Heart left ventricle (tissue), 16 donors: ENCODE measurements around the gene KCTD7. TPM values are rescaled to one million over a fixed set of nuclear protein-coding genes. Genes with fewer than 3 reads are reported as not detected.
"Not testable (repeated sequence)": the region's sequence is repeated elsewhere in the genome, so short reads cannot be mapped to it uniquely, and the experiment has no call there.

Experiments
- ATAC-seq, 4 donors: fragments of 200-7000 bp; cut with Tn5 transposase; one replicate each; pipeline ENCODE4 v1.9.1; 2020 to 2022; ENCODE audit warnings: moderate library complexity in 4 of 4, mild to moderate bottlenecking in 3 of 4, moderate number of reproducible peaks in 1 of 4
- DNase-seq, 5 donors: peaks; one replicate each; pipeline ENCODE4 v3.0.0-alpha.2; 2020
- H3K27ac ChIP-seq, 12 donors: fragments of 200-600 bp; sonication (generic) in 4 of 12; one replicate each; pipeline versions ENCODE4 v1.5.0 to v1.8.0; 2016 to 2022; ENCODE audit warnings: mild to moderate bottlenecking in 2 of 12
- H3K27me3 ChIP-seq, 9 donors: fragments of 200-600 bp; sonication (generic) in 2 of 9; one replicate each; pipeline versions ENCODE4 v1.5.1 to v1.8.0; 2016 to 2022; ENCODE audit warnings: mild to moderate bottlenecking in 3 of 9
- H3K36me3 ChIP-seq, 9 donors: fragments of 200-600 bp; sonication (generic) in 2 of 9; one replicate each; pipeline versions ENCODE4 v1.5.0 to v1.8.0; 2018 to 2022; ENCODE audit warnings: mild to moderate bottlenecking in 2 of 9
- H3K4me1 ChIP-seq, 12 donors: fragments of 200-600 bp; sonication (generic) in 4 of 12; one replicate each; pipeline versions ENCODE4 v1.5.0 to v1.8.0; 2016 to 2022; ENCODE audit warnings: mild to moderate bottlenecking in 3 of 12
- H3K4me3 ChIP-seq, 12 donors: fragments of 200-600 bp; sonication (generic) in 4 of 12; one replicate each; pipeline versions ENCODE4 v1.5.0 to v1.8.0; 2017 to 2022; ENCODE audit warnings: mild to moderate bottlenecking in 9 of 12, moderate library complexity in 4 of 12
- H3K9me3 ChIP-seq, 12 donors: fragments of 200-600 bp; sonication (generic) in 4 of 12; one replicate each; pipeline versions ENCODE4 v1.5.0 to v1.8.0; 2016 to 2022; ENCODE audit warnings: mild to moderate bottlenecking in 1 of 12
- POLR2A ChIP-seq, 2 donors: fragments of 450-650 bp; IDR thresholded peaks; one replicate each; pipeline ENCODE4 v1.6.1; 2017; ENCODE audit warnings: antibody characterized with exemption in 2 of 2, mild to moderate bottlenecking in 2 of 2, moderate library complexity in 2 of 2
- WGBS, 4 donors: extraction: QIAGEN DNeasy Blood & Tissue Kit in 2 of 4; methylation state at CpG; one replicate each; pipeline versions ENCODE4 v1.1.5 to v1.1.7; 2013 to 2018; 5-methylcytosine and 5-hydroxymethylcytosine counted together
- intact Hi-C, 10 donors: fragments of 100-400 bp; cut with DNase I; formaldehyde crosslinking; loops; one replicate each; pipeline versions ENCODE4 v1.11.1 to v1.14.2; 2022
- polyA plus RNA-seq, 2 donors: library from polyadenylated mRNA; stranded (reverse); fragments of 200-250 nt; gene quantifications; one replicate each; pipeline ENCODE4 v1.2.3, GENCODE V29; 2013
- total RNA-seq, 9 donors: library from RNA; depleted of rRNA in 2 of 9; stranded (reverse); fragments of >200 nt in 2 of 9; fragmentation: NEBNext Ultra II Directional in 3 of 9; extraction: Animal tissue kit (Norgen Biotek cat#: 25700) in 3 of 9; gene quantifications; one replicate each; pipeline versions ENCODE4 v1.1.0 to v1.2.4, GENCODE V29; 2016 to 2023
- TF ChIP-seq, protein P1 (sequence below), 12 donors: fragments of 200-600 bp; sonication (generic) in 4 of 12; IDR thresholded peaks; one replicate each; pipeline versions ENCODE4 v1.5.0 to v1.8.0; 2018 to 2022; ENCODE audit warnings: antibody characterized with exemption in 12 of 12, mild to moderate bottlenecking in 5 of 12
- donor health status: ischemic (EF 13 %, LVEDD 7.1; RV severe dilation, severe dysfunction).
- donor health status: healthy with polysubstance abuse.
- donor health status: DM: no; HTN: yes; CAD: no.
- donor health status: DM: no; HTN: no; CAD: no.
- donor health status: ischemic (EF 25% LVEDD 6.9; RV normal size, moderate dysfunction).
- donor health status: ischemic (EF 25% LVEDD 5.7; RV mildly dilated, moderate dysfunction).
- donor health status: healthy.
- donor health status: DM: yes; HTN: yes; CAD: no.
- donor health status: ischemic (EF 35%, LVEDD 5.7; RV mildly dilated, moderate dysfunction).
- donor health status: nonischemic (EF 11% LVEDD 7.7; RV severe dilation, severe dysfunction).
- donor health status: DM: yes; HTN: yes; CAD: no.
- donor health status: PGD.
- donor health status: ischemic (EF 29% LVEDD 5.4; RV normal size, mild dysfunction).
- donor health status: nonischemic (EF 23%, LVEDD 6.1; RV moderate dilation, normal function).

Gene KCTD7
- total and polyA plus RNA-seq, 11 donors = 4.1 to 13.9 (median 11.0) TPM

DNA sequence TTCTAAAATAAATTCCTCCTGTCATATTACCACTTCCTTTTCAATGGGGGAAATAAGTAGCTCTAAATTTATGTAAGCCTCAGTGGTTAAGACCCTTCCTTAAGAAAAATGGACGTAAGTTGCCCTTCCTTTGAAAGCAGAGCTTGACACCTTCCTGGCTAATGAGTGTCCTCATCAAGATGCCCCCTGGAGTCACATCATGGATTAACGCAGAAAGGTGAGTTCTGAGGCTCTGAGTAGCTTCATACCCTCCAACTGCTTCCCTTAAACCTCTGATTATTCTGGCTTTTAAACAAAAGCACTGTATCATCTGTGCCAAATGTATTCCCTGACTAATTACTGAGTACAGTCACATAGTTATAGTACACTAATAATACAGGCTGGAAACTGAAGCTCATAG lies 14.7 kb downstream of the KCTD7 start:
- WGBS, 4 donors = 70 to 85% (median 85%) methylated on average over 2 of the region's 2 CpGs
- DNase-seq (no peak), ATAC-seq (no peak)
- H3K27me3 ChIP-seq = no peaks in the 10 kb centered on the region
- H3K4me3 ChIP-seq = no peak overlapping the region
- TF ChIP-seq POLR2A (IDR thresholded peaks at IDR 0.05) = no peak
- TF ChIP-seq, protein P1, sequence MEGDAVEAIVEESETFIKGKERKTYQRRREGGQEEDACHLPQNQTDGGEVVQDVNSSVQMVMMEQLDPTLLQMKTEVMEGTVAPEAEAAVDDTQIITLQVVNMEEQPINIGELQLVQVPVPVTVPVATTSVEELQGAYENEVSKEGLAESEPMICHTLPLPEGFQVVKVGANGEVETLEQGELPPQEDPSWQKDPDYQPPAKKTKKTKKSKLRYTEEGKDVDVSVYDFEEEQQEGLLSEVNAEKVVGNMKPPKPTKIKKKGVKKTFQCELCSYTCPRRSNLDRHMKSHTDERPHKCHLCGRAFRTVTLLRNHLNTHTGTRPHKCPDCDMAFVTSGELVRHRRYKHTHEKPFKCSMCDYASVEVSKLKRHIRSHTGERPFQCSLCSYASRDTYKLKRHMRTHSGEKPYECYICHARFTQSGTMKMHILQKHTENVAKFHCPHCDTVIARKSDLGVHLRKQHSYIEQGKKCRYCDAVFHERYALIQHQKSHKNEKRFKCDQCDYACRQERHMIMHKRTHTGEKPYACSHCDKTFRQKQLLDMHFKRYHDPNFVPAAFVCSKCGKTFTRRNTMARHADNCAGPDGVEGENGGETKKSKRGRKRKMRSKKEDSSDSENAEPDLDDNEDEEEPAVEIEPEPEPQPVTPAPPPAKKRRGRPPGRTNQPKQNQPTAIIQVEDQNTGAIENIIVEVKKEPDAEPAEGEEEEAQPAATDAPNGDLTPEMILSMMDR (IDR thresholded peaks at IDR 0.05) = no peak
- no peaks in the 10 kb centered on the region for H3K9me3 ChIP-seq
- peaks cover 0 to 90% (median 78%) of the 10 kb centered on the region in 9 donors for H3K36me3 ChIP-seq
- no peak overlapping the region for H3K27ac ChIP-seq
- peaks cover 0 to 10% (median 0%) of the 10 kb centered on the region in 12 donors for H3K4me1 ChIP-seq
- intact Hi-C loops = no loop called here

DNA sequence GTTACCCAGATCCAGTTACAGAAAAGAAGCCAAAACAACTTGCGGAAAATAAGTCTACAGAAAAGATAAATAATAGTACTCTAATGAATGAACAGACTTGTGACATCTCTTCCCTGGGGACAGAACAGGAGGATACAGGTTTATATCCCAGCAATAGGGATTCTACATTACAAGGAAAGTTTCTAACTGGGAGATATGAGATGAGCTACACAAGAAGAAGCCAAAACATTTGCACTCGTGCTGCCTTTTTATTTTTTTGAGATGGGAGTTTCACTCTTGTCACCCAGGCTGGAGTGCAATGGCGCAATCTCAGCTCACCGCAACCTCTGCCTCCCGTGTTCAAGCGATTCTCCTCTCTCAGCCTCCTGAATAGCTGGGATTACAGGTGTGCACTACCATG lies 22.3 kb downstream of the KCTD7 start:
- not testable (repeated sequence) for DNase-seq, ATAC-seq
- 80 to 91% (median 82%) methylated on average over 6 of the region's 6 CpGs for whole genome bisulfite sequencing, 4 donors

DNA sequence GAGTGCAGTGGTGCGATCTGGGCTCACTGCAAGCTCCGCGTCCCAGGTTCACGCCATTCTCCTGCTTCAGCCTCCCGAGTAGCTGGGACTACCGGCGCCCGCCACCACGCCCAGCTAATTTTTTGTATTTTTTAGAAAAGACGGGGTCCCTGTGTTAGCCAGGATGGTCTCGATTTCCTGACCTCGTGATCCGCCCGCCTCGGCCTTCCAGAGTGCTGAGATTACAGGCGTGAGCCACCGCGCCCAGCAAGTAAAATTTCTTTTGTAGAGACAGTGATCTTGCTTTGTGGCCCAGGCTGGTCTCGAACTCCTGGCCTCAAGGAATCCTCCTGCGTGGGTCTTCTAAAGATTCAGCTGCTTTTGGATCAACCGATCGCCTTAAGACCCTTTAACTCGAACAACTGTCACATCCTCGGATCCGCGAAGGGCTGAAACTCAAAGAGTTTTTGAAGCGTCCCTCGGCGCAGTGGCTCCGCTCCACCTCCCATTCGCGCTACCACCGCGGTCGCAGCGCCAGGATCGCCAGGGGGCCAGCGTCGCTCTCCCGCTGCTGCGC lies 25.1 kb downstream of the KCTD7 start:
- peak overlapping the region; percentile 53 to 98 (median 78) for H3K4me3 ChIP-seq
- TF ChIP-seq, protein P1 (IDR thresholded peaks at IDR 0.05) = peak in 8 of 12 donors; percentile 14 to 52 (median 37)
- ATAC-seq, H3K27me3 ChIP-seq, H3K9me3 ChIP-seq, DNase-seq, H3K36me3 ChIP-seq: not testable (repeated sequence)
- peak overlapping the region; percentile 90 to 100 (median 98) for H3K27ac ChIP-seq
- intact Hi-C loops = loop anchor here in 5 of 10 donors (1.0 to 10.0 kb wide), 5 partner anchors 25 to 341 kb away; partner anchors contain the start of genes KCTD7 (in 4 of the 5), RABGEF1 (in 1 of the 5), SBDS (in 1 of the 5) and TYW1 (in 1 of the 5)
- 8 to 11% (median 9%) methylated on average over 32 to 41 of the region's 41 CpGs for WGBS, 4 donors
- H3K4me1 ChIP-seq = peaks cover 0 to 23% (median 11%) of the 10 kb centered on the region in 12 donors

More for the DNA sequence above, 22.3 kb downstream of the KCTD7 start:
- not testable (repeated sequence) for H3K9me3 ChIP-seq, H3K27me3 ChIP-seq, H3K4me3 ChIP-seq, H3K27ac ChIP-seq
- Histone ChIP-seq H3K36me3 (peaks cover 0 to 16% (median 6%) of the 10 kb centered on the region in 9 donors), H3K4me1 (peaks cover 0 to 20% (median 10%) of the 10 kb centered on the region in 12 donors)
- intact Hi-C loops = loop anchor here in 2 of 10 donors (10.0 kb wide), 2 partner anchors 194 to 344 kb away; partner anchors contain the start of genes SBDS (in 1 of the 2) and TYW1 (in 1 of the 2)

DNA sequence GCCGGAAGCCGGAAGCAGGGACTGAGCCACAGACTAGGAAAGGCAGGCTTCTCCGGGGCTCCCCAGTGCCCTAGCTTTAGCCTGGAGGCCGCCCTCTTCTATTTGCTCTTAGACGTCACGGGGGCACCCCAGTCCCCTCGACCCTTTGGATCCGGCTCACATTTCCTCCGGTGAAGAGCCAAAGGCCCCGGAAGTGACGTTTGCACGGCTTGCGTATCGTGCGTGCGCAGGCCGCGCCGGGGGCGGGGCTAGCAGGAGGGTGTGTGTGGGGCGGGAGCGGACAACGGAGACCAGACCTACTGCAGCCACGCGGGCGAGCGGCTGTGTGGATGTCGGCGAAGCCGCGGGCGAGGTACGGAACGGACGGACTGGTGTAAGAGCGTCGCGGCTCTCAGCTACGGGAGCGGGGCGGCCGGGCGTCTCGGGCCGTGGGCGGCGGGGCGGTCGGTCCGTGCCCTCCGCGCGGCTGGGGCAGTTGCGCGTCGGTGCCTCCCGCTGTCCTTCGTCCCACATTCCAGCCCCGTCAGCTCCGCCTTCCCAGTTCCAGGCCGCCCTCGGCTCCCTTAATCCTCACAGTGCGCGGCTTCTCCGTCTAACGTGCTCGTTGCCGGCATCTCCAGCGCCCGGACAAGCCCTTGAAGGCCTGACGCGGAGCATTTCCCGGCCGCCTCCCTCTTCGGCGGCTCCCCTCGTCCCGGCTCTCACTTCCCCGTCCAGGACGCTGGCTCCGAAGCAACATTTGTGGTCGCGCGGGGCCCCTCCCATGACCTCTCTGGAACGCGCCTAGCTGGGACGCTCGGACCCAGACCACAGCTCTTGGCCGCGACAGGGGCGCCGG lies 25.8 kb downstream of the KCTD7 start:
- 0 to 1% (median 0%) methylated on average over 61 to 92 of the region's 92 CpGs for WGBS, 4 donors
- H3K27ac ChIP-seq = peak overlapping the region; percentile 90 to 100 (median 98)
- DNase-seq (peak; percentile 97 to 99 (median 98)), ATAC-seq (peak; percentile 98 to 99 (median 98))
- no peaks in the 10 kb centered on the region for H3K36me3 ChIP-seq
- intact Hi-C loops = loop anchor here in 5 of 10 donors (1.0 to 10.0 kb wide), 5 partner anchors 26 to 340 kb away; partner anchors contain the start of genes KCTD7 (in 4 of the 5), RABGEF1 (in 1 of the 5), SBDS (in 1 of the 5) and TYW1 (in 1 of the 5)
- peak overlapping the region; percentile 53 to 98 (median 78) for H3K4me3 ChIP-seq
- TF ChIP-seq, protein P1 (IDR thresholded peaks at IDR 0.05) = peak in 1 of 12 donors; percentile 1
- TF ChIP-seq POLR2A (IDR thresholded peaks at IDR 0.05) = peak; percentile 69 to 97
- no peaks in the 10 kb centered on the region for H3K9me3 ChIP-seq
- no peaks in the 10 kb centered on the region for H3K27me3 ChIP-seq
- peaks cover 0 to 23% (median 11%) of the 10 kb centered on the region in 12 donors for H3K4me1 ChIP-seq

DNA sequence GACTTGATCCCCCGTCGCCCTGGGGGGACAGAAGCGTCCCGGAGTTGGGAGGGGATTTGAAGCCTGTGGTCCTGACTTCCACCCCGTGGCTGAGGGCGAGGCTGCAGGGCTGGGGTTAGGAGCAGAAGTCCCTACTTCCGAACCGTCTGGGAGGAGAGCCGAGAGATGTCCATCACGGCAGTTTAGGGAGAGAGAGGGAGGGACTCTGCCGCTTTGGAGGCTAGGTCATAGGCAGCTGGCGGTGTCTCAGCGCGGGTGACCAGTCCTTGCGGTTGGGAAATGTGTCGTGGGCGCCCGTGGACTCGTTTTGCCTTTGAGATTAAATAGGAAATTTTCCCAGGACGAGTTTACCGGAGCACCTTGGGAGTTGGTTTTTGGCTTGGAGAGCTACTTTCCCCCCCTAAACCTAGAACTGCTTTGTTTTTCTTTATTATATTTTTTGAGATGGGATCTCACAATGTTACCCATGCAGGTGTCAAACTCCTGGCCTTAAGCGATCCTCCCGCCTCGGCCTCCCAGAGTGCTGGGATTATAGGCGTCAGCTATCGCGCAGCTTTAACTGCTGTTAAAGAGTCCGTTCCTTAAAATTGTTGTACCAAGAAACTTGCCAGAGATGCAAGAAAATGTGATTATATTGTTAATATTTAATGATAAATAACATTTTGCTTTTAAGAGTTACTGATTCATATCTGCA lies 26.6 kb downstream of the KCTD7 start:
- H3K9me3 ChIP-seq, H3K27me3 ChIP-seq, H3K36me3 ChIP-seq: not testable (repeated sequence)
- peaks cover 0 to 23% (median 11%) of the 10 kb centered on the region in 12 donors for H3K4me1 ChIP-seq
- H3K27ac ChIP-seq = peak overlapping the region; percentile 90 to 100 (median 98)
- DNase-seq = peak in 4 of 5 donors; percentile 47 to 71 (median 61)
- H3K4me3 ChIP-seq = peak overlapping the region; percentile 53 to 98 (median 78)
- peak; percentile 14 to 79 (median 66) for ATAC-seq
- WGBS, 4 donors = 12 to 21% (median 14%) methylated on average over 17 to 28 of the region's 28 CpGs
- intact Hi-C loops = loop anchor here in 4 of 10 donors (2.0 to 10.0 kb wide), 3 partner anchors 26 to 340 kb away; partner anchors contain the start of genes KCTD7 (in 3 of the 4), SBDS (in 1 of the 4) and TYW1 (in 1 of the 4)

DNA sequence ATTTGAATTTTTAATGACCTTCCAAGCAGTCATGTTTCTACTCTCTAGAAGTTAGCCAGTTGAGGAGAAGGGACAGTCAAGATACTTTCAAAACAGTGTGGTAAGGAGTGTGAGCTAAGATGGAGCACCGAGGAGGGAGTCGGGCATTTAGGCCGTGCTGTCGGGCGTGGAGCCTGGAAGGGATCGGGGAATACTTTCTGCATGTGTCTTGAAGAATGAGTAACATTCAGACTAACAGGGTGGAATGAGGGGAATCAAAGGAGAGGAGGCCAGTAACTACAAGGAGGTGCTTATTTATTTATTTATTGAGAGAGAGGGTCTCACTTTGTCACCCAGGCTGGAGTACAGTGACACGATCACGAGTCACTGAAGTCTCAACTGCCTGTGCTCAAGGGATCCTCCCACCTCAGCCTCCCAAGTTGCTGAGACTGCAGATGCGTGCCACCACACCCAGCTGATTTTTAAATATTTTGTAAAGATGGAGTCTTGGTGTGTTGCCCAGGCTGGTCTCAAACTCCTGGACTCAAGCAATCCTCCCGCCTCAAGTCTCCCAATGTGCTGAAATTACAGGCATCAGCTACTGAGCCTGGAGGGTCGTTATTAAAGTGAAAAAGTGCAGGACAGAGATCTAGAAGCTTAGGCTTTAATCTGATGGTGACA lies 27.3 kb downstream of the KCTD7 start:
- intact Hi-C loops = loop anchor here in 4 of 10 donors (2.0 to 10.0 kb wide), 3 partner anchors 27 to 339 kb away; partner anchors contain the start of genes KCTD7 (in 3 of the 4), SBDS (in 1 of the 4) and TYW1 (in 1 of the 4)
- not testable (repeated sequence) for ATAC-seq, H3K36me3 ChIP-seq, H3K9me3 ChIP-seq, H3K27me3 ChIP-seq, DNase-seq
- Histone ChIP-seq H3K4me1 (peaks cover 0 to 23% (median 11%) of the 10 kb centered on the region in 12 donors), H3K27ac (peak overlapping the region in 4 of 12 donors; percentile 90 to 100 (median 94)), H3K4me3 (peak overlapping the region in 10 of 12 donors; percentile 66 to 98 (median 78))
- WGBS, 4 donors = 80 to 87% (median 81%) methylated on average over 11 of the region's 11 CpGs
